ENCODE data around the gene PROC.

The PROC gene

GRCh38 chr2:127419448-127420038, 1.3 kb downstream of the PROC start:
- H3K4me3 ChIP-seq (ENCODE audit: low read depth, low read length), result no peak overlapping the region
- TF ChIP-seq CTCF (IDR thresholded peaks at IDR 0.05; ENCODE audit: insufficient read depth, low read depth, low read length, missing control alignments), result no peak
- DNase-seq (ENCODE audit: low read depth), result no peak

GRCh38 chr2:127420039-127420864, 2.0 kb downstream of the PROC start:
- no peak for TF ChIP-seq CTCF (IDR thresholded peaks at IDR 0.05; ENCODE audit: insufficient read depth, low read depth, low read length, missing control alignments)
- no peak for DNase-seq (ENCODE audit: low read depth)
- no peak overlapping the region for H3K4me3 ChIP-seq (ENCODE audit: low read depth, low read length)

- DNase-seq (ENCODE audit: low read depth), result no peak
- no peak for TF ChIP-seq CTCF (IDR thresholded peaks at IDR 0.05; ENCODE audit: insufficient read depth, low read depth, low read length, missing control alignments)
- H3K4me3 ChIP-seq (ENCODE audit: low read depth, low read length), result no peak overlapping the region
These were observed 3.0 kb downstream of the PROC start for GRCh38 chr2:127421116-127421800.

GRCh38 chr2:127421871-127422558, 3.8 kb downstream of the PROC start:
- DNase-seq (ENCODE audit: low read depth), result no peak
- no peak overlapping the region for H3K4me3 ChIP-seq (ENCODE audit: low read depth, low read length)

GRCh38 chr2:127422559-127423477, 4.6 kb downstream of the PROC start:
- no peak overlapping the region for H3K4me3 ChIP-seq (ENCODE audit: low read depth, low read length)
- no peak for DNase-seq (ENCODE audit: low read depth)
- TF ChIP-seq CTCF (IDR thresholded peaks at IDR 0.05; ENCODE audit: insufficient read depth, low read depth, low read length, missing control alignments), result no peak

More at GRCh38 chr2:127421871-127422558, 3.8 kb downstream of the PROC start:
- TF ChIP-seq CTCF (IDR thresholded peaks at IDR 0.05; ENCODE audit: insufficient read depth, low read depth, low read length, missing control alignments), result no peak

- DNase-seq (ENCODE audit: low read depth), result no peak
- no peak overlapping the region for H3K4me3 ChIP-seq (ENCODE audit: low read depth, low read length)
- no peak for TF ChIP-seq CTCF (IDR thresholded peaks at IDR 0.05; ENCODE audit: insufficient read depth, low read depth, low read length, missing control alignments)
These were observed 5.2 kb downstream of the PROC start for GRCh38 chr2:127423478-127423843.
